Cerebellar cortex (tissue), 1 donor: ENCODE data around the gene GOLIM4.

Experiments
- DNase-seq: peaks from one replicate; pipeline ENCODE4 v3.0.0-alpha.2; 2015; ENCODE audit warnings: low spot score

The GOLIM4 gene

GRCh38 chr3:168096210-168096652 lies 507 bp upstream of the GOLIM4 start:
- peak; percentile 75 for DNase-seq

- peak; percentile 36 for DNase-seq
These were observed 680 bp downstream of the GOLIM4 start for GRCh38 chr3:168094877-168095610.

DNA sequence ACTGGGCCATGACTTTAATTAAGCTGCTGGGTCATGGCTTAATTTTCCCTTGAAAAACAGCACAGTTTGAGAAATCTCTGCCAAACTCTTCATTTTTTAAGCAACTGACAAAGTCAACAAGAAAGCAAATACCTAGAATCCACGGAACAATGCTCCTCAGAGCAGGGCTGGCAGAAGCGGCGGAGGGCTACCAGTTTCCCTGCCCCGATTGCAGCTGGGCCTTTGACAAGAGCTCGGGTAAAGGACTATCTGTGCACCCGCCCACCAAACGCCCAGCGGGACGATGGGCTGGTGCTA lies 1.2 kb downstream of the GOLIM4 start:
- DNase-seq = peak; percentile 51

GRCh38 chr3:168093790-168094189 lies 1.9 kb downstream of the GOLIM4 start:
- no peak for DNase-seq

- no peak for DNase-seq
These were observed 2.5 kb downstream of the GOLIM4 start for GRCh38 chr3:168093229-168093628.

GRCh38 chr3:168091941-168092340 lies 3.8 kb downstream of the GOLIM4 start:
- no peak for DNase-seq

- DNase-seq = no peak
These were observed 4.3 kb downstream of the GOLIM4 start for GRCh38 chr3:168091302-168091858.

- no peak for DNase-seq
These were observed 5.2 kb downstream of the GOLIM4 start for GRCh38 chr3:168090306-168091085.

DNA sequence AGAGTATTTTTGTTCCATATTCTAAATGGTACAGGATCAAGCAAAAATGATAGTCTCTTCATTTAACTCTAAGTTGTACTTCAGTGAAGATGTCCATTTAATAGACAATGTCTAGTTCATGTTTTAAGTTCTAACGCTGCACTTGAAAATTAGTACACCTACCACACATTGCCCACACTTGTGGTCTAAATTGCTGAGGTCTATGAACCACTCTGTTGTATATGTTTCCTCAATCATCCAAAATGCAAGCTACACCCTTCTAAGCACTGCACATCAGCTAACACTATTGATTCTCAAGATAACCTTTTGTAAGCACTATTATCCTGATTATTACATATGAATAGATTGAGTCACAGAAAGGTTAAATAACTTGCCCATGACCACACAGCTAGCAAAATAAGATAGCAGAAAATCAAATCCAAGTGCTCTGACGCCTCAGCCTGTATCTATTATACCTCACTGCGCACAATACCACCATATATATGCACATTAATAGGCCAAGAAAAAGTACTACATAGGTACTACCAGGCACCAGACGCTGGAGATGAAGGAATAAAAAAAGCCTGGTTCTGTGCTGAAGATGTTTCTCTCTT lies 6.4 kb downstream of the GOLIM4 start:
- DNase-seq = no peak

GRCh38 chr3:168088106-168088720 lies 7.5 kb downstream of the GOLIM4 start:
- DNase-seq = no peak

DNA sequence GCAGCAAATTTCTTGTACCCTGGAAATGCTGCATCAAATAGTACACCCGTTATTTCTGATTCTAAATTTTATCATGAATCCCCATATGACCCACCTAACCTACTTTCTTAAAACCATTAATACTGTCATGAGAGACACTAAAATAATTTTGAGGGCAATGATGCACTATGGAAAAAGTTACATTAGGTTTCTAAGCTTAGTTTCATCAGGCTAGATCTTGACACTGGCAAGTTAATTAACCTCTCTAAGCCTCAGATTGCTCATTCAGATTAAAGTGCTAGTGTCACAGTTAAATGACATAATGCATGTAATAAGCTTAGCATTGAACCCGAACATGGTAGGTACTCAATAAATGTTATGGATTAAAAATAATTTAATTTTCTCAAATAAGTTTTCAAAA lies 8.2 kb downstream of the GOLIM4 start:
- DNase-seq = no peak

DNA sequence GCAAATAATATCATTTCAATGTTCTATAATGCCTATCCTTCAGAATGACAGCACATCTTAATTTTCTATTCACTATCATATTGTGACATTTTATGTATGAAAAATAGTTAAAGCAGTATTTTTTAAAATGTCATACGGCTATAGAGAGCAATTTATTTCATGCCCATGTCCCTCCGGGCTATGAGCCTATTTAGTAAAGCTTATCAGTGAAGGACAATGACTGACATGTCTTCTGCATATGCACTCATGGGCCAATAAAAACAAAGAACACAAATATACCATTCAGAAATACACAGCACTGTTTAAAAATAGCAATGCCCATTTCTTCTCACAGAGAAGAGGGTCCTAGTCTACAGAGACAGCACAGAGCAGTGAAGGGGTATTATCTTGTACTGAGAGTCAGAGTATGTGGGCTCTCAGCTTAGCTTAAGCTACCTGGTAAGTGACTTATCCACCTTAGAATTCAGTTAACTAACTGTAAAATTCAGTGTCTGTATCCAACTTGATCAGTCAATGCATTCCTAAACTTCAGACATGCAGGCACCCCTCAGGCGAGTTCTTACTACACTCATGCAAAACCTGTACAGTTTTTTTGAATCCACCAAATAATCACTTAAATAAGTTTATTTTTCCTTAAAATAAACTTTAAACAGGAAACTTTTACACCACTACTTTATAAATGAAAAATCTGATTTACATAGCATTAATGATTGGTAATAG lies 9.0 kb downstream of the GOLIM4 start:
- DNase-seq = no peak

DNA sequence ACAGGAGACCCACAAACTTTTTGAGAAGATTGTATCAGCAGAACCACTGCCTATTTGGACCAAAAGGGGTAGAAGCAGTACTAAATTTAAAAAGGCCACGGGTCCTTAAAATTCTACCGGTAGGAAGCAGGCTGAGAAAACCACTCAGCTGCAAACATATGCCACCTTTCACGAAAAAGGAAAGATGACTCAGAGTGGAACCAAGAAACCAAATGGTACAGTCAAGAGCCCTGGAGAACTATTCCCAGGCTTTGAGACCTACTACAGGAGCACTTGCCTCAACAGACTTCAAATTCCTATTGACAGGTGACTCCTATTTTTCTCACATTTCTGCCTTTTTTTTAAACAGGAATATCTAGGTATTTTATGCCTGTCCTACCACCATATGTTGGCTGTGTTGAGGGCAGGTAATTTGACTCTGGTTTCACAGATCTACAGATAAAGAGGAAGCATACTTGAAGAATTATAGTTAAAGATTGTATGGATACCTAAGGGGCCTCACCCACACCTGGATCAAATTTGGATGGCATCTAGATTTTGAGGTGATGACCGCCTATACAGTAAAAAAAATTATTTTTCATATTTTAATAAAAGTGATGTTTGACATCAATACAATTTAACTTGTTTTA lies 10.1 kb downstream of the GOLIM4 start:
- DNase-seq = no peak

- no peak for DNase-seq
These were observed 11.8 kb downstream of the GOLIM4 start for GRCh38 chr3:168083906-168084305.

GRCh38 chr3:168081856-168082255 lies 13.9 kb downstream of the GOLIM4 start:
- DNase-seq = no peak

- no peak for DNase-seq
These were observed 14.5 kb downstream of the GOLIM4 start for GRCh38 chr3:168081171-168081771.

GRCh38 chr3:168080499-168081170 lies 15.1 kb downstream of the GOLIM4 start:
- DNase-seq = no peak

GRCh38 chr3:168080022-168080421 lies 15.7 kb downstream of the GOLIM4 start:
- DNase-seq = no peak

- DNase-seq = no peak
These were observed 18.6 kb downstream of the GOLIM4 start for GRCh38 chr3:168077091-168077490.
